ELF-1 (cell line): ENCODE data around the gene CBR3.
A peak's percentile ranks its signal among the peaks of the same experiment; 100 is the strongest.

Experiments
- DNase-seq: peaks from one replicate; pipeline ENCODE4 v3.0.0-alpha.2; 2016; ENCODE audit warnings: low read depth, low spot score

Gene CBR3

GRCh38 chr21:36183144-36183795 is 48.4 kb downstream of the CBR3 start:
- DNase-seq = no peak

GRCh38 chr21:36184545-36184944 is 49.7 kb downstream of the CBR3 start:
- DNase-seq = no peak

GRCh38 chr21:36185523-36185922 is 50.6 kb downstream of the CBR3 start:
- no peak for DNase-seq

- no peak for DNase-seq
Observed at GRCh38 chr21:36186081-36186480, 51.2 kb downstream of the CBR3 start.

GRCh38 chr21:36186506-36187399 is 51.9 kb downstream of the CBR3 start:
- no peak for DNase-seq

- no peak for DNase-seq
Observed at GRCh38 chr21:36188081-36188681, 53.3 kb downstream of the CBR3 start.

GRCh38 chr21:36188937-36189336 is 54.1 kb downstream of the CBR3 start:
- no peak for DNase-seq

- DNase-seq = no peak
Observed at GRCh38 chr21:36190736-36191135, 55.9 kb downstream of the CBR3 start.

GRCh38 chr21:36193200-36193599 is 58.3 kb downstream of the CBR3 start:
- DNase-seq = peak; percentile 87

- DNase-seq = no peak
Observed at GRCh38 chr21:36194024-36194423, 59.1 kb downstream of the CBR3 start.

- no peak for DNase-seq
Observed at GRCh38 chr21:36195613-36196012, 60.7 kb downstream of the CBR3 start.
